HPDE6-E6E7 (cell line): ENCODE results near the gene S100PBP.
"Not testable (repeated sequence)": the region's sequence is repeated elsewhere in the genome, so short reads cannot be mapped to it uniquely, and the experiment has no call there.

Experiments used
- DNase-seq: peaks from one replicate; pipeline ENCODE4 v3.0.0; 2011; ENCODE audit warnings: missing footprints; ENCODE audit errors: extremely low spot score

S100PBP gene

GRCh38 chr1:32900371-32900955 is 83.0 kb downstream of the S100PBP start:
- DNase-seq = no peak

- peak; percentile 69 for DNase-seq
Observed at GRCh38 chr1:32900956-32901822, 83.7 kb downstream of the S100PBP start, which contains the start of gene TMEM54. TMEM54 (minus strand) TSS chr1:32901389; CDS start chr1:32901238, 151 bp downstream.

DNA sequence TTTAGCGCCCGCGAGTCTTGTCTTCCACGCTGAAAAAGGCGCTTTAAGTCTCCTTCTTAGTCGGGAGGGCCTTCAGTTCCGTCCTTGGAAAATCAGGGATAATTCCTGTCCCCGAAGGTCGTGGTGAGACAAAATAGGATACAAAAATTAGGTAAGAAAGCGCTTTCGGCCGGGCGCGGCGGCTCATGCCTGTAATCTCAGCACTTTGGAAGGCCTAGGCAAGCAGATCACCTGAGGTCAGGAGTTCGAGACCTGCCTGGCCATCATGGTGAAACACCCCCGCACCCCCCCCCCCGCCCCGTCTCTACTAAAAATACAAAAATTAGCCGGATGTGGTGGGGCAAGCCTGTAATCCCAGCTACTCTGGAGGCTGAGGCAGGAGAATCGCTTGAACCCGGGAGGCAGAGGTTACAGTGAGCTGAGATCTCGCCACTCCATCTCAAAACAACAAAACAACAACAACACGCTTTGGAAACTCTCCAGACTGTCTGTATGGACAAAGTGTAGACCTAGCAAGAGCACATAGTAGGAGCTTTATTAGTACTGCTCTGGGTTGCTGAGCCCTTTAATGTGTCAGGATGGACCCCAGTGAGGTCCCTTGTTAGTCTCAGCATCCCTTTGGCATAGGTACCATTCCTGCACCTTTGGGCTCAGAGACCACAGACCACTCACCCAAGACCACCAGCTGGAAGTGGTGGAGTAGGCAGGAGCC is 84.5 kb downstream of the S100PBP start:
- DNase-seq = no peak

DNA sequence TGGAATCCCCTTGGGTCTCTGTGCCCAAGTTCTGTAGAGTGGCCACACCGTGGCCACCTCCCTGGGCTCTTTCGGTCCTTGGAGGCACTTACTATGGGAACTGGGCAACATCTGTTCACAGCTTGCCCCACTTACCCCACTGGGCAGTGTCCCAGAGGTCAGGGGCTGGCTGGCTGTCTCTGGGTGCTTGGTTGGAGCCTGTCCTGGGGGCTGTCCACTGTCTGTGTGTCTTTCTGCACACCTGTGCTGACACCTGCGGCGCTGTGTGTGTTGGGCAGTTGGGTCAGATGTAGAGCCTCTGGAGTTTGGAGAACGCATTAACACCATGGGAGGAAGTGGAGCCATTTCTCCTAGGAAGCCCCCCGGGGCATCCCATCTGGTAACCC is 85.1 kb downstream of the S100PBP start:
- DNase-seq = no peak

- DNase-seq = no peak
Observed at GRCh38 chr1:32903991-32904785, 86.7 kb downstream of the S100PBP start.

DNA sequence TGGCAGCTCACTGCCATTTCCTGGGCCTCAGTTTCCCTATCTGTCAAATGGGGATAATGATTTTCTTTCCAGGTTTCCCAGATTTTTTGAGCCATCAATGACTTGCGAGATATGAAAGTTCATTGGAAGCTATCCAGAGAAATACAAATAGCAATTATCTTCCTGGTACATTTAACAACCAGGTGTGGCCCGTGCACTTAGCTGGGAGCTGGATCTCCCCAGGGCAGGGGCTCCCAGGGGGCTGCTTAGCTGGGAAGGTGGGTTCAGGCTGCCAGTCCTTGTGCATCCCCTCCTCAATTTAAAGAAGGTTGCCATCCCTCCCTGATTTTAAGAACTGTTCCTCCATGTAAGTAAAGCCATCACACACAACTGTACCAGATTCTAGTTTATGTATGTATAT is 87.3 kb downstream of the S100PBP start:
- DNase-seq = no peak

GRCh38 chr1:32905588-32905987 is 88.1 kb downstream of the S100PBP start:
- DNase-seq = not testable (repeated sequence)

DNA sequence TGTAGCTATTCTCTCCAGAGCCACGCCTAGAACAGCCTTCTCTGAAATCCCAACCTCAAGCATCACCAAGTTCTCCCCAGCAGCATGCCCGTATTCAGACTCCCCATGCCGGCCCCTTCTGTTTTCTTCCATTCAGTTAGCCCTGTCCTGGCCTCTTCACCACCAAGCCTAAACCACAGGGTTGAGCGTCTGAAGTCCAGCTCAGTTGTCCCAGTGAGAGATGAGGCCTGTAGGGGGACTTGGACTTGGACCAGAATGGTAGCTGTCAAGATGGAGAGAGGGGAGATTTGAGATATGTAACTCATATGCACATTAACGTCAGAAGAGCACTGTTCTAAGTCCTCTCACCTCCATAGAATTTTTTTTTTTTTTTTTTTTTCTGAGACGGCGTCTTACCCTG is 89.2 kb downstream of the S100PBP start:
- no peak for DNase-seq

- DNase-seq = no peak
Observed at GRCh38 chr1:32907435-32907834, 90.0 kb downstream of the S100PBP start.
